CD14-positive monocyte (primary cell): ENCODE data around the gene MKLN1. TPM values are rescaled to one million over a fixed set of nuclear protein-coding genes. Genes with fewer than 3 reads are reported as not detected.

Experiments
- DNase-seq, 3 donors: peaks; one replicate each; pipeline ENCODE4 v3.0.0-alpha.2; 2011 to 2022
- H2AFZ ChIP-seq: 2 replicates; pipeline ENCODE4 v1.6.0; 2012; ENCODE audit warnings: mild to moderate bottlenecking, low read depth, low read length, inconsistent platforms; ENCODE audit not compliant: insufficient read depth, poor library complexity, severe bottlenecking
- H3K27ac ChIP-seq, 2 donors: 1 replicate in 1 of 2; 2 replicates in 1 of 2; pipeline ENCODE4 v1.5.1; 2012 to 2013; ENCODE audit warnings: low read length in 2 of 2, control low read depth in 1 of 2, inconsistent platforms in 1 of 2, low read depth in 1 of 2, mild to moderate bottlenecking in 1 of 2
- H3K27me3 ChIP-seq, 2 donors: one replicate each; pipeline versions ENCODE4 v1.6.0 to v1.6.1; 2011 to 2013; ENCODE audit warnings: low read length in 2 of 2; ENCODE audit not compliant: control insufficient read depth in 2 of 2, insufficient read depth in 2 of 2
- H3K36me3 ChIP-seq, 2 donors: replicated peaks in 1 of 2; 1 replicate in 1 of 2; 2 replicates in 1 of 2; pipeline versions ENCODE4 v1.5.1 to v1.6.1; 2012 to 2013; ENCODE audit warnings: low read length in 2 of 2, control low read depth in 1 of 2, inconsistent platforms in 1 of 2, mild to moderate bottlenecking in 1 of 2; ENCODE audit not compliant: insufficient read depth in 2 of 2, control insufficient read depth in 1 of 2
- H3K4me1 ChIP-seq, 2 donors: 1 replicate in 1 of 2; 2 replicates in 1 of 2; pipeline versions ENCODE4 v1.5.1 to v1.6.1; 2012 to 2013; ENCODE audit warnings: low read length in 2 of 2, control low read depth in 1 of 2, inconsistent platforms in 1 of 2, mild to moderate bottlenecking in 1 of 2, moderate library complexity in 1 of 2; ENCODE audit not compliant: insufficient read depth in 2 of 2, control insufficient read depth in 1 of 2
- H3K4me2 ChIP-seq: replicated peaks from 2 replicates; pipeline ENCODE3; 2012; ENCODE audit warnings: low read length, moderate library complexity, mild to moderate bottlenecking; ENCODE audit not compliant: poor library complexity, severe bottlenecking; ENCODE audit errors: extremely low read depth
- H3K4me3 ChIP-seq, 3 experiments: fragments of 200-600 bp in 1 of 3; sonication (generic) in 1 of 3; replicated peaks in 1 of 3; 1 replicate in 2 of 3; 2 replicates in 1 of 3; pipeline ENCODE4 v1.5.1; 2011 to 2013; ENCODE audit warnings: low read length in 3 of 3, mild to moderate bottlenecking in 3 of 3, control low read depth in 2 of 3, low read depth in 2 of 3, inconsistent platforms in 1 of 3, moderate library complexity in 1 of 3
- H3K79me2 ChIP-seq: 2 replicates; pipeline ENCODE4 v1.6.0; 2012; ENCODE audit warnings: mild to moderate bottlenecking, control low read depth, inconsistent platforms, low read length, moderate library complexity; ENCODE audit not compliant: insufficient read depth
- H3K9ac ChIP-seq: 2 replicates; pipeline ENCODE4 v1.6.0; 2017; ENCODE audit warnings: low read length, mild to moderate bottlenecking; ENCODE audit not compliant: insufficient read depth, poor library complexity, severe bottlenecking
- H3K9me3 ChIP-seq, 2 donors: replicated peaks in 1 of 2; 1 replicate in 1 of 2; 2 replicates in 1 of 2; pipeline versions ENCODE4 v1.5.1 to v1.6.1; 2012 to 2013; ENCODE audit warnings: low read length in 2 of 2, control low read depth in 1 of 2; ENCODE audit not compliant: control insufficient read depth in 1 of 2, insufficient read depth in 1 of 2
- H4K20me1 ChIP-seq: 2 replicates; pipeline ENCODE4 v1.6.0; 2012; ENCODE audit warnings: mild to moderate bottlenecking, low read length, control low read depth, moderate library complexity; ENCODE audit not compliant: insufficient read depth
- H3K27ac Mint-ChIP-seq, 7 donors: one replicate each; pipeline ENCODE4 v1.8.0; 2020; ENCODE audit warnings: mild to moderate bottlenecking in 7 of 7, mixed read lengths in 7 of 7, moderate library complexity in 6 of 7, inconsistent platforms in 2 of 7
- H3K27me3 Mint-ChIP-seq, 3 donors: one replicate each; pipeline ENCODE4 v1.8.0; 2021 to 2022; ENCODE audit warnings: low read depth in 3 of 3, mild to moderate bottlenecking in 3 of 3, mixed read lengths in 3 of 3, moderate library complexity in 3 of 3, inconsistent platforms in 1 of 3
- H3K36me3 Mint-ChIP-seq, 2 donors: one replicate each; pipeline ENCODE4 v1.8.0; 2020; ENCODE audit warnings: mixed read lengths in 2 of 2, inconsistent platforms in 1 of 2, mild to moderate bottlenecking in 1 of 2
- H3K4me1 Mint-ChIP-seq: one replicate; pipeline ENCODE4 v1.8.0; 2020; ENCODE audit warnings: mild to moderate bottlenecking, mixed read lengths
- H3K4me3 Mint-ChIP-seq, 2 donors: one replicate each; pipeline ENCODE4 v1.8.0; 2020; ENCODE audit warnings: mild to moderate bottlenecking in 2 of 2, mixed read lengths in 2 of 2, moderate library complexity in 1 of 2
- H3K9me3 Mint-ChIP-seq, 7 donors: one replicate each; pipeline ENCODE4 v1.8.0; 2020 to 2022; ENCODE audit warnings: mixed read lengths in 7 of 7, mild to moderate bottlenecking in 6 of 7, moderate library complexity in 6 of 7, inconsistent platforms in 2 of 7
- CTCF ChIP-seq: fragments of 200-600 bp; IDR thresholded peaks from one replicate; pipeline ENCODE4 v1.8.0; 2022; ENCODE audit warnings: antibody characterized with exemption, mild to moderate bottlenecking
- WGBS: methylation state at CpG from one replicate; pipeline ENCODE4 v1.1.5; 2013; ENCODE audit warnings: missing lambda C conversion rate; ENCODE audit not compliant: insufficient coverage; 5-methylcytosine and 5-hydroxymethylcytosine counted together
- intact Hi-C, 2 donors: fragments of 100-400 bp; cut with micrococcal nuclease; formaldehyde crosslinking; loops; one replicate each; pipeline versions ENCODE4 v1.15.0 to v1.15.1; 2023
- polyA plus RNA-seq, 3 donors: library from polyadenylated mRNA; depleted of rRNA in 1 of 3; unstranded in 2 of 3; stranded (reverse) in 1 of 3; fragments of 300-500 nt in 2 of 3; fragments of >200 nt in 1 of 3; fragmentation: Illumina TruSeq in 2 of 3; gene quantifications; 1 replicate in 2 of 3; 2 replicates in 1 of 3; pipeline ENCODE4 v1.2.3, GENCODE V29; 2012 to 2021

Gene MKLN1
- polyA plus RNA-seq, 3 donors, result 12.2 to 18.5 (median 17.2) TPM

DNA sequence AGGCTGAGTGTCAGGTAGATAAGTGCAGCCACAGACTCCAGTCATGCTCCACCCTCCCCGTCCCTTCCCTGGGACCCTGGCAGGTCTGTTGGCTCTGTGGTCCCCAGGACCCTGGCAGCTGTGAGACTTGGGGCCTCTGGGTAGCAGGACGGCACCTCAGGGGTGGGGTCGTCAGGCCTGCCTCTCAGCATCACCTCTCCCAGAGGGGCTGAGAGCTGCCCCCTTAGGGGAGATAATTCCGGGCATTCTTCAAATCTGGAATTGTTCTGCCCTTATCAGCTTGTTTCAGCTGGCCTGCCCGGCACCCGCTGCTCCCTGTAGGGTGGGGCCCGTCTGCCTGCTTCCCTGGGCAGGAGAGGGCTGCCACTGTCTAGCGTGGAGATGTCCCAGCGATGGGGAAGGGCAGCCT, 205.5 kb downstream of the MKLN1 start:
- no peaks in the 10 kb centered on the region for H3K36me3 ChIP-seq
- H3K9me3 ChIP-seq, result no peaks in the 10 kb centered on the region
- no peaks in the 10 kb centered on the region for H3K9me3 Mint-ChIP-seq
- H3K9ac ChIP-seq, result no peak overlapping the region
- H3K4me2 ChIP-seq, result no peak overlapping the region
- H3K27ac Mint-ChIP-seq, result no peak overlapping the region
- no peak overlapping the region for H3K4me3 Mint-ChIP-seq
- H3K27me3 ChIP-seq, result no peaks in the 10 kb centered on the region
- peaks cover 1 to 5% (median 3%) of the 10 kb centered on the region in 3 donors for H3K27me3 Mint-ChIP-seq
- DNase-seq, result no peak
- WGBS, result 98% methylated on average over 6 of the region's 9 CpGs
- intact Hi-C loops, result no loop called here
- H3K4me1 Mint-ChIP-seq, result no peaks in the 10 kb centered on the region
- no peak overlapping the region for H3K27ac ChIP-seq
- H2AFZ ChIP-seq, result no peak overlapping the region
- H3K4me1 ChIP-seq, result no peaks in the 10 kb centered on the region
- no peaks in the 10 kb centered on the region for H3K79me2 ChIP-seq
- no peaks in the 10 kb centered on the region for H3K36me3 Mint-ChIP-seq
- H3K4me3 ChIP-seq, result no peak overlapping the region
- TF ChIP-seq CTCF, result no peak
- H4K20me1 ChIP-seq, result no peaks in the 10 kb centered on the region

- Histone ChIP-seq H2AFZ (no peak overlapping the region), H3K4me3 (no peak overlapping the region), H4K20me1 (no peaks in the 10 kb centered on the region), H3K27me3 (no peaks in the 10 kb centered on the region), H3K9me3 (no peaks in the 10 kb centered on the region), H3K27ac (no peak overlapping the region), H3K9ac (no peak overlapping the region), H3K79me2 (no peaks in the 10 kb centered on the region), H3K4me2 (no peak overlapping the region), H3K4me1 (no peaks in the 10 kb centered on the region), H3K36me3 (no peaks in the 10 kb centered on the region)
- Mint-ChIP-seq H3K27ac (peak overlapping the region in 1 of 7 donors; percentile 34), H3K27me3 (peaks cover 3 to 5% (median 3%) of the 10 kb centered on the region in 3 donors), H3K4me3 (no peak overlapping the region), H3K36me3 (no peaks in the 10 kb centered on the region), H3K4me1 (no peaks in the 10 kb centered on the region), H3K9me3 (no peaks in the 10 kb centered on the region)
- DNase-seq, result no peak
- no peak for TF ChIP-seq CTCF
- 94% methylated on average over 5 of the region's 15 CpGs for WGBS
- intact Hi-C loops, result no loop called here
These were observed 206.2 kb downstream of the MKLN1 start for GRCh38 chr7:131533566-131534561.
